ENCODE data around the gene ATP7B.
"Not testable (repeated sequence)": the region's sequence is repeated elsewhere in the genome, so short reads cannot be mapped to it uniquely, and the experiment has no call there.

ATP7B gene

DNA sequence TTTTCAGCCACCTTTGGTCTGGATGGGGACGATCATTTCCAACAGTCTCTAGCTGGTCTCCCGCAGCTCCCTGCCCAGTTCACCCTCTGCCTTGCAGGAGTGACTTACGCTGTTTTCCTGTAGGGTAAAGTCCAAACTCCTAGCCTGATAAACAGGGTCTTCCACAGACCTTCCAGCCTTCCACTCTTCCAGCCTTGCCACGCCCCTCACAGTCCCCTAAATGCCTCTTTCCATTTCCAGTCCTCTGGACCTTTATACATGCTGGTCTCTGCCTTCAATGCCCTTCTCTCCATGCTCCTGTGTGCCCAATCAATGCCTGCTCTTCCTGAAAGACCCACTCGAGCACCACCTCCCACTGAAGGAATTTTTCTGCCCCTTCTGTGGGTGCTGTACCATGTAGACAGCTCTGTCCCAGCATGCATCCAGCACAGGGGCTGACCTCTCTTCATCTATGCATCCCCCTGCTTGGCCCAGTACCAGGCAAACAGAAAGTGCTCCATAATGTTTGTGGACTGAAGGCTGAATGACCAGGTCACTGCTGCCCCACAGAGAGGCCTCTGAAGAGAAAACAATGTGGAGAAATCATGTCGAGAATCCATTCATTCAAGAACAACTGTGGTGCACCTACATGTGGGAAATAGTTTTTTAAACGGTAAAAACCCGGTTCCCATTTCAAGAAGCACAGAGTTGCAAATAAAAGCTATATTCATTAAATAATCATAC lies 4.6 kb downstream of the ATP7B start:
- no peak for DNase-seq (ENCODE audit: low spot score)

- no peak for DNase-seq (ENCODE audit: low spot score)
Observed at GRCh38 chr13:52005841-52006522, 5.3 kb downstream of the ATP7B start.

DNA sequence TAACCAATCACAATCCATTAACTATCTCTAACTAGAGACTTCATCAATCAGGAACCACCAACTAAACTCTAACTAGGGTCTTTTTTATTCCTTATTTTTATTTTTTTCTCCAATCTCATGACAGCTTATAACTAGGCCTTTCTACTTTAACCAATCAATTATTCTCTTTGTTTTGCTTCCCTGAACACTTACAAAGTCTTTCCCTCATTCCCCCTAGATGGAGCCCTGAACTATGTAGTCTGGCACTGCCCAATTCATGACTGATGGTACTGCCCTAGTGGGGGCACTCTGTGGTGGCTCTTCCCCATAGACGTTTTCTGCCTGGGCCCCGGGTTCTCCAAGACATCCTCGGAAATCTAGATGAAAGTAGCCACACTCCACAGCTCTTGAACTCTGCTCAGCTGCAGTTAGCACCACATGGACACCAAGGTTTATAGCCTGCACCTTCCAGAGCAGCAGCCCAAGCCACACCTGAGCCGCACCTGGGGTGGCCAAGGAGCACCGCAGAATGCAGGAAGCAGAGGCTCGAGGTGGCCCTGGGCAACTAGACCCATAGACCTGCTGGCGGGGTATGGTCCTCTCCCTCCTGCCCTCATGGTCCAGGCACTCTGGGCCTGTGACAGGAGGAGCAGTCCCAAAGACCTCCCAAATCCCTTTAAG lies 6.6 kb downstream of the ATP7B start:
- no peak for DNase-seq (ENCODE audit: low spot score)

GRCh38 chr13:52003541-52003940 lies 7.7 kb downstream of the ATP7B start:
- no peak for DNase-seq (ENCODE audit: low spot score)

DNA sequence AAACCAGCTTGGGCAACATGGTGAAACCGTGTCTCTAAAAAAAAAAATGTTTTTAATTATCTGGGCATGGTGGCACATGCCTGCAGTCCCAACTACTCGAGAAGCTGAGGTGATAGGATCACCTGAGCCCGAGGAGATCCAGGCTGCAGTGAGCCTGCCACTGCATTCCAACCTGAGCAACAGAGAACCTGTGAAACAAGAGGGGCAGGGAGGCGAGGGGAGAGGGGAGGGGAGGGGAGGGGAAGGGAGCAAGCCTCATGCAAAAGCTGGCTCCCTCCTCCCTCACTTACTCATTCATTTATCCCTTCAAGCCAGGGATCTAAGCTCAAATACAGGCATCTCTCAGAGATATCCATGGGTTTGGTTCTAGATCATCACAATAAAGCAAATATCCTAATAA lies 8.9 kb downstream of the ATP7B start:
- DNase-seq (ENCODE audit: low spot score), result no peak

- DNase-seq (ENCODE audit: low spot score), result peak; percentile 54
Observed at GRCh38 chr13:52001120-52001731, 10.0 kb downstream of the ATP7B start.

DNA sequence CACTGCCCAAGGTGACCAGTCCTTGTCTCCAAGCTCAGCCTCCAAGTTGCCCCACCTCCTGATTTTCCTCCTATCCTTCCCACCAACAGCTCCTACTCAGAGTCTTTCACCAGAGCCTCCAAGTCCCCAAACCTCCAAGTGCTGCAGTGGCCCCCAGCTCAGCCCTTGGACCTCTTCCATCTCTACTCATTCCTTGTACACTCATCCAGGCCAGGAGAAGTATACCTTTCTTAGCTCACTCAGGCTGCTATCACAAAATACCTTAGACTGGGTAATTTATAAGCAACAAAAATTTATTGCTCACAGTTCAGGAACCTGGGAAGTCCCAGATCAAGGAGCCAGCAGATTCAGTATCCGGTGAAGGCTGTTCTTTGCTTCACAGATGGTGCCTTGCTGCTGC lies 11.3 kb downstream of the ATP7B start:
- no peak for DNase-seq (ENCODE audit: low spot score)

DNA sequence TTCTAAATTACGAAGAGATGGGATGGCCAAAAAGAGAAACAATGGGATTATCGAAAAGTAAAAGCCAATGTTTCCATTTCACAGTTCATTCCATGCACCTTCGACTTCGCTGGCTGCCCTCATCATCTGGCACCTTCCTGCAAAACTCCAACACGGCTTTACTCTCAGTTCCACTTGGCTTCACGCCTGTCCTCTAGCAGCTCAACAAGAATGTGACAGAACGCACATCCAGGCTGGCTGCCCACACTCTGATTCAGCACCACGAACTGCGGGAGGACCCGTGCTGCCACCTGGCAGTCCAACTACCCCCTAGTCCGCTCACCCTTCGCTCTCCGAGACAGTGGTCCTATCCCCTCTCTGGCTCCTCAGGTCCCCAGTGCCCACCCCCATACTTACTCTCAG lies 11.7 kb downstream of the ATP7B start:
- no peak for DNase-seq (ENCODE audit: low spot score)

DNA sequence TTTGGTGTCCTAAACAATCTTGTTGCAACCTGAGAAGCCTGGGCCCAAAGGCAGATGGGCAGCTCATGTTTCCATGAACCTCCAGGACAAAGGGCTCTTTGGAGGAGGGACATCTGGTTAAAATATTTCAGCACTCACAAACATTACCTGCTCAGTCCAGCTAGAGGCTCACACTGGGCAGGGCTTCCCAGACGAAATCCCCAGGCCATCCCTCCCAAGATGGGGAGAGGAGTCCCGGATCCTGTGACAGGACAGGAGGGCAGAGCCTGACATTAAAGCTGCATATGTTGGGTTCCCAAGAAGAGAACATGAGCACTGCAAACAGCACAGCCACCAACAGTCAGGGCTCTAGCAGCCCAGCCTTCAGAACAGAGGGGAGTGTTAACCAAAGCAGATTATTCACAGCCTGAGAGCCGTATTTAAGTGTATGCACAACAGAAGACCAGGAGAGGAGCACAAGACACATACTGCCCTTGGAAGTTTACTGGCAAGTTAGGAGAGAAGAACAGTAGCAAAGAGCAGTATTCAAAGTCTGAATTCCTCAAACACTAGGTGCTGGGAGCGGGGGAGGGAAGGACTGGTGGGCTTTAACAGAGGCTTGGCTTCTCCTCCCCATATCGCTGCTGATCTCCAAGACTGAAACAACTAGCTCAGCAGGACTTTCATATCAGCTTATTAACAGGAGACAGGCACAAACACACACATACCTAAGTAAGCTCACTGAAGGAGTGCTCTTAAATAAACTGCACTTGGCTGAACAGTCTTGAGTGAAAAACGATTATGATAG lies 12.3 kb downstream of the ATP7B start:
- no peak for DNase-seq (ENCODE audit: low spot score)

DNA sequence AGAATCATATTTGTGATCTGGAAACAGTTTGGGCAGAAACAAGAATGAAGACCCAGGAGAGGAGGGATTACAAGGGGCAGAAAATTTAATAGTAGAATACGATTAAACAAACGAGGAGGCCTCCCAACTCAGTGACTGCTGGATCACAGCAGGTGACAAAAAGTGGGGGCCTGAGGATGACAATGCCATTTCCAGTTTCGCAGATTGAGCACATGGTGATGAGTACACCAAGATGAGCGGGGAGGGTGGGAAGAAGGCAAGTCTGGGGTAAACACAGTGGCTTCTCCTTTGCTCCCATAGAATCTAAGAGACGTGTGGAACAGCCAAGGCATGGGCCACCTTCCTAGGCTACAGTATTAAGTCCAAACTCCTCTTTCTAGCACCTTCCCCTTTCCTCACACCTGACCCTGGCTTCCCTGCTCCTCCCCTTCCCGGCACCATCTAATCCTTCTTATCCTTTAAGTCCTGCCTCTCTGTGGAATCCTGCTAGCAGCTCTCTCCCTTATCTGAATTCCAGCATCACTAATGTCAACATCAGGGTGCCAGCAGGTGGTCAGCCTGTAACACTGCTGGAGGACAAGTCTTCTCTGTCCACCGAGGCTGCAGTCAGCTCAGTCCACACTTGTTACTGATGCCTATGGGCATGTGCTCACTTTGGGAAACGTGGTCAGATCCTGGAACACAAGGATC lies 13.5 kb downstream of the ATP7B start:
- DNase-seq (ENCODE audit: low spot score), result no peak

DNA sequence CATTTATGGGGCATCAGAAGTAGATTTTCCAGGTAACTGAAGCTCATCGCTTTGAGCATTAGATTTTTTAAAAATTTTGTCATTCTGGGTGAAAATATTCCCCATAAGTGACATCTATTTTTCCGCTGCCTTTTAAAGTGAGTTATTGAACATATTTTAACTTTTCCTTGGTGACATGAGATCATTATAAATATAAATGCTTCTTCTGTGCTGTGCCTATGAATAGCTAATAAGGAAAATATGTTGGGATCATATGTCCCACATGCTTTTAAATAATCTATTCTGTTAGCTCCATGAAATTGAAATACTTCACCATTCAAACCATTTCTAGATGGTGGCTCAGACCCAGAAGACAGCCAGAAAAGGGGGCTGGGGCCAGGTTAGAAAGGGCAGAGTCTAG lies 14.1 kb downstream of the ATP7B start:
- no peak for DNase-seq (ENCODE audit: low spot score)

DNA sequence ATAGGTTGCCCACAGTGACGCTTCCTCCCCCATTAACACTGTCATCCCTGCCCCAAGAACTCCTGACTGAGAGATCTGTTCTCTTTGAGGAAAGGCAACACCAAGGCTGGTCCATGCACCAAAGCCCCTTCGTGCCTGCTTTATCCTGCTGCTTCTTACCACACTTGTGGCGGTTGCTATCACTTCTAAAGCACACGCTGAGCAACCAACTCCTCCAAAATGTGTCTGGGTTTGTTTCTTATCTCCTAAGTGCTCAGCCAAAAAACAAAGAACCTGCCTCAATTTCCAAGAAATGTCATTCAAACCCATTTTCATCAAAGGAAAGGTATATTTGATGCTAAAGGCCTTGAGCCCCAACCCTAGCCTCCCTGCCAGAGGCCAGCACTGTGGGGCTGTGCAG lies 14.6 kb downstream of the ATP7B start:
- no peak for DNase-seq (ENCODE audit: low spot score)

- no peak for DNase-seq (ENCODE audit: low spot score)
Observed at GRCh38 chr13:51995677-51996551, 15.3 kb downstream of the ATP7B start.

DNA sequence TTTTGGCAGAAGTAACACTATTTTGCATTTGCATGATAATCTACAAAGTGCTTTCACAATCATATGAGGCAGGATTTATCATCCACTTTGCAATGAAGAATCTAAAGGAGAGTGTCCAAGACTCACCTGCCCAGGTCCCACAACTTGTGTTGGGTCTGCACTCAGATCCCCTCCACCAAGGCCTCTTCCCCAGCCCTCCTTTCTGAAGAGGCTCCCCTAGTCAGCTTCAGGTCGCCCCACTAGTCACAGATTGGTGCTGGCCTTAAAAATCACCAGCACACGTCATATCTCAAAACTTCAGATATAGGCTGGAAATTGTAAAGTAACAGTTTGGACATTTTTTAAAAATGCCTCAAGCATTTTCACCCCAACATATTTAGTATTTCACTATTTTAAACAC lies 17.5 kb downstream of the ATP7B start:
- DNase-seq (ENCODE audit: low spot score), result no peak

DNA sequence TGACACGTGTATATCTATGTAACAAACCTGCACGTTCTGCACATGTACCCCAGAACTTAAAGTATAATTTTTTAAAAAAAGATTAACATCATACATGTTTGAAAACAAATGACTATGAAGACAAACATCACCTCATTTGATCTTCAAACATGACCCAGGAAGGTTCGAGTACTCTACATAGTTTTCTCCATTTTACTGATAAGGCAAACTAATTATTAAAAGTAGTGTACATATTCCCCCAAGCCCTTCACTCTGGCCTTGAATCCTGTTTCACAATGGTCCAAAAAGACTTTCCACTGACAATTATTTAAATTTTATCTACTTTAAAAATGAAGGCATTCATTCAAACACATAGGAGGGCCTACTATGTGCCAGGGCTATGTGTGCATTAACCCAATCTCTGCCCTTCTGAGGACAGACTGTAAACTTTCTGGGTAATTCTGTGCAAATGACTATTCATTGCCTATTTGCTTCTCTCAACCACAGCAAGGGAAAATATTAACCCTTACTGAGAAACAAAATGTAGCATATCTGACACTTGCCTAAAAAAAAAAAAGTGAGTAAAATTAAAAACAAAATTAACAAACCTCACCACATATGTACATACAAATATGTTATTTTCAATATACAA lies 22.1 kb downstream of the ATP7B start:
- DNase-seq (ENCODE audit: low spot score), result no peak

DNA sequence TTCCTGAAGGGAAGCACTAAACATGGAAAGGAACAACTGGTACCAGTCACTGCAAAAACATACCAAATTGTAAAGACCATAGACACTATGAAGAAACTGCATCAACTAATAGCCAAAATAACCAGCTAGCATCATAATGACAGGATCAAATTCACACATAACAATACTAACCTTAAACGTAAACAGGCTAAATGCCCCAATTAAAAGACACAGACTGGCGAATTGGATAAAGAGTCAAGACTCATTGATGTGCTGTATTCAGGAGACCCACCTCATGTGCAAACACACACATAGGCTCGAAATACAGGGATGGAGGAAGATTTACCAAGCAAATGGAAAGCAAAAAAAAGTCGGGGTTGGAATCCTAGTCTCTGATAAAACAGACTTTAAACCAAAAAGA lies 26.3 kb downstream of the ATP7B start:
- not testable (repeated sequence) for DNase-seq (ENCODE audit: low spot score)

GRCh38 chr13:51983292-51983691 lies 28.0 kb downstream of the ATP7B start:
- not testable (repeated sequence) for DNase-seq (ENCODE audit: low spot score)

DNA sequence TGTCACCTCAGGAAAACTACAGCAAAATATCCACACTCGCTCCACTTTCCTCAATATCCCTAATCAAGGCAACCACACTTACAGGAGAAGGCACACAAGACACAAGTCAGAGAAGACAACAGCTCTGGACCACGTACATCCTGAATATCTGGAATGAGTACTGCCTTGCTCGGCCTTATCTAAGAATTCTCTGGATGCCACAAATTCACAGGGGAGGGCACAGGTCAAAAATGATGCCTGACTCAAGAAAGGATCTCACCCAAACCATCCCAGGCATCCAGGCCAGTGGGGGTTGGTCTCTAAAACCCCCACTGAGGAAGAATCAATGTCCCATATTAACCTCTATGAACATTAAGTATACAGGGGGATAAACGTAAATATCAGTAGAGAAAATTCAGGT lies 29.9 kb downstream of the ATP7B start:
- DNase-seq (ENCODE audit: low spot score), result no peak

DNA sequence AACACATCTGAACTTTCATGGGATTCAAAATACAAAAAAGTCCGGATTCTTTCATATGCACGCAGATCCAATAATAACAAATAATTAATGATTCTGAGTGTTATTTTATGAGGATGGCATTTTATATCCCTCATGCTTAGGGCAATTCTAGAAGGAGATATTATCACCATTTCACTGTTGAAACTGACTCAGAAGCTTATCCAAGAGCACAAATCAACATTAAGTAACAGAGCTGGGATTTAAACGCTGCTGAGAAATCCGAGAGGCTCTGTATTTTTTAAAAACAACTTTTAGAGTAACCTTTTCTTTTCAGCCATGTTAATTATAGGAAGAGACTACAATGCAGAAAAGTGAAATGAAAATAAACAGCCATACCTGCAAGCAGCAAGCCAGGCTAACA lies 30.3 kb downstream of the ATP7B start:
- no peak for DNase-seq (ENCODE audit: low spot score)

Data from activated CD4-positive, alpha-beta T cell treated with anti-CD3 and anti-CD28 coated beads, Interleukin-2, Interleukin-4, amounts not matched to agents 100 ng/mL and 50 ng/mL, durations not matched to agents 16 hours and 8 hours (primary cell).